HG03469 (cell line): Measurements from ENCODE around the gene MCAT.
"Not testable (repeated sequence)": the region's sequence is repeated elsewhere in the genome, so short reads cannot be mapped to it uniquely, and the experiment has no call there.

Experiments
- ATAC-seq: cut with Tn5 transposase; IDR thresholded peaks from one replicate; pipeline ENCODE4 v1.9.1; 2021; ENCODE audit warnings: mild to moderate bottlenecking, moderate library complexity, moderate number of reproducible peaks; ENCODE audit not compliant: unreplicated experiment

Gene MCAT

GRCh38 chr22:43128928-43129424, 14.2 kb downstream of the MCAT start:
- no peak for ATAC-seq

GRCh38 chr22:43128116-43128515, 15.1 kb downstream of the MCAT start:
- ATAC-seq: no peak

GRCh38 chr22:43127166-43127908, 15.9 kb downstream of the MCAT start:
- ATAC-seq: no peak

GRCh38 chr22:43126501-43127165, 16.6 kb downstream of the MCAT start:
- ATAC-seq: no peak

- ATAC-seq: peak; percentile 46
These were observed 24.2 kb downstream of the MCAT start for GRCh38 chr22:43118953-43119458.

- ATAC-seq: no peak
These were observed 25.0 kb downstream of the MCAT start for GRCh38 chr22:43118024-43118849.

- no peak for ATAC-seq
These were observed 26.3 kb downstream of the MCAT start for GRCh38 chr22:43116932-43117331.

- no peak for ATAC-seq
These were observed 28.2 kb downstream of the MCAT start for GRCh38 chr22:43114958-43115357.

- no peak for ATAC-seq
These were observed 29.5 kb downstream of the MCAT start for GRCh38 chr22:43113526-43114251.

GRCh38 chr22:43110927-43111623, 32.1 kb downstream of the MCAT start:
- ATAC-seq: no peak

- ATAC-seq: no peak
These were observed 32.7 kb downstream of the MCAT start, which contains the start of gene BIK for GRCh38 chr22:43110444-43110926. BIK (plus strand) TSS chr22:43110750; CDS start chr22:43124023, 13,273 bp downstream.

- ATAC-seq: no peak
These were observed 33.2 kb downstream of the MCAT start for GRCh38 chr22:43109921-43110443.

- no peak for ATAC-seq
These were observed 33.7 kb downstream of the MCAT start for GRCh38 chr22:43109511-43109910.

GRCh38 chr22:43106302-43106701, 36.9 kb downstream of the MCAT start:
- ATAC-seq: no peak

- ATAC-seq: not testable (repeated sequence)
These were observed 38.2 kb downstream of the MCAT start for GRCh38 chr22:43104950-43105349.

- ATAC-seq: not testable (repeated sequence)
These were observed 39.1 kb downstream of the MCAT start for GRCh38 chr22:43104056-43104625.

GRCh38 chr22:43101306-43101705, 41.9 kb downstream of the MCAT start:
- ATAC-seq: no peak

GRCh38 chr22:43100225-43100624, 43.0 kb downstream of the MCAT start:
- ATAC-seq: no peak

GRCh38 chr22:43099095-43099494, 44.1 kb downstream of the MCAT start:
- ATAC-seq: no peak
